ENCODE results near the gene USP37. TPM values are rescaled to one million over a fixed set of nuclear protein-coding genes. Genes with fewer than 3 reads are reported as not detected.

Gene USP37
- total RNA-seq, 1 experiment from 2014 or later, result 16.4 TPM

GRCh38 chr2:218401890-218402289, 166.3 kb downstream of the USP37 start:
- H3K36me3 Mint-ChIP-seq (ENCODE audit: insufficient read depth, unreplicated experiment), result peaks cover 52% of the 10 kb centered on the region
- no peak for DNase-seq (ENCODE audit: unreplicated experiment)
- peak overlapping the region; percentile 57 for H3K27ac Mint-ChIP-seq (ENCODE audit: low read depth, unreplicated experiment)
- H3K4me3 Mint-ChIP-seq (ENCODE audit: unreplicated experiment), result peak overlapping the region; percentile 98
- ChIA-PET CTCF (interaction anchor here (0.6 to 2.8 kb wide), 2 partner anchors 130 to 309 kb away, joined by 4 to 9 read pairs; partner anchors contain the start of gene TTLL4), POLR2A (interaction anchor here (0.7 to 2.4 kb wide), 3 partner anchors 111 to 133 kb away, joined by 3 to 22 read pairs (median 17); no protein-coding TSS in a partner anchor)
- H3K9me3 Mint-ChIP-seq (ENCODE audit: unreplicated experiment), result no peaks in the 10 kb centered on the region
- intact Hi-C loops (cut with micrococcal nuclease), result no loop called here
- no peak for TF ChIP-seq CTCF (IDR thresholded peaks at IDR 0.05; ENCODE audit: unreplicated experiment)
- BruUV-seq (replicated peaks), result no TSS peak
- peaks cover 11% of the 10 kb centered on the region for H3K4me1 Mint-ChIP-seq (ENCODE audit: insufficient read depth, unreplicated experiment)
- no peaks in the 10 kb centered on the region for H3K27me3 Mint-ChIP-seq (ENCODE audit: insufficient read depth, unreplicated experiment)

DNA sequence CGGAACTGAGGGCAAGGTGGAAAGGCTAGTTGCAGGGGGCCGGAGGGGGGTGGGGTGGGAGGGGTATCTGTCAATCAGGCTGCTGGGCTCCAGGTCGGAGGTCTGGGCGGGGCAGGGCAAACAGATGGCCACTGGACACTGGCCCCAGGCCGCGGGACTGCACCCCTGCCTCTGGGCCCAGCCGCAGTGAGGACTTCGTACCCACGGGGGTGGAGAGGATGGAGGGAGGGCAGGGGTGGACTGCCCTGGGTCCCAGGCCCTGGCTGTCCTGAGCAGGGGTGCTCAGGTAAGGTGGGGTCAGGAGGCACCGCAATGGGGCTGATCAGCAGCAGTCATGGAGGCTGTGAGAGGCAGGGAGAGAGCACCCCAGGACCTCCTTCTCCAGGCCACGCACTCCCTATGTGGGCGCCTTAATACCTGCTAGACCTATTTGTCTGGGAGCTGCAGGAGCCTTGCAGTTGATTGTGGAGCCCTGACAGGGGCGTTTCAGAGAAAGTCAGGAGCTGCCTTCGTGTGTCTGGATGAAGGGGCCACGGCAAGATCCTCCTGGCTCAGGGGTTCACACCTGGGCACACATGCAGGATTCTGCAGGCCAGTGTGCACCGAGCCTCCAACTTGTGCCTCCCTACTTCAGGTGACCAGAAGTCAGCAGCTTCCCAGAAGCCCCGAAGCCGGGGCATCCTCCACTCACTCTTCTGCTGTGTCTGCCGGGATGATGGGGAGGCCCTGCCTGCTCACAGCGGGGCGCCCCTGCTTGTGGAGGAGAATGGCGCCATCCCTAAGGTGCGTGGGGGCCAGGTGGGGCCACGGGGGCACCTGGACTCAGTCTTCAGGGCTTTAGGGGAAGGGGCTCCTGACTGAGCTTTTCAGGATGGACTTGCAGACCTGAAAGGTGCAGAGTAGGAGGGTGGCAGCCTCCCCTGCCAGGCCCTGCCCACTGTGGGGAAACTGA, 166.9 kb downstream of the USP37 start:
- DNase-seq (ENCODE audit: unreplicated experiment), result no peak
- TF ChIP-seq CTCF (IDR thresholded peaks at IDR 0.05; ENCODE audit: unreplicated experiment), result no peak
- intact Hi-C loops (cut with micrococcal nuclease), result no loop called here
- Mint-ChIP-seq H3K27me3 (ENCODE audit: insufficient read depth, unreplicated experiment) (no peaks in the 10 kb centered on the region), H3K27ac (ENCODE audit: low read depth, unreplicated experiment) (peak overlapping the region; percentile 57), H3K4me3 (ENCODE audit: unreplicated experiment) (peak overlapping the region; percentile 98), H3K9me3 (ENCODE audit: unreplicated experiment) (no peaks in the 10 kb centered on the region), H3K36me3 (ENCODE audit: insufficient read depth, unreplicated experiment) (peaks cover 48% of the 10 kb centered on the region), H3K4me1 (ENCODE audit: insufficient read depth, unreplicated experiment) (peaks cover 12% of the 10 kb centered on the region)
- ChIA-PET POLR2A (interaction anchor here (0.7 to 2.4 kb wide), 8 partner anchors 106 to 480 kb away, joined by 3 to 22 read pairs (median 5); partner anchors contain the start of genes AAMP, BCS1L, PNKD and ZNF142), CTCF (interaction anchor here (0.6 to 2.8 kb wide), 4 partner anchors 99 to 310 kb away, joined by 4 to 9 read pairs (median 5); partner anchors contain the start of gene TTLL4)
- BruUV-seq (replicated peaks), result no TSS peak

Small RNA genes lying within 50 kb of the gene (microRNA-seq; reads per million reads assigned to microRNA genes)
- 31,507 reads per million, percentile 99 among the genes with 10 or more reads in this experiment for gene MIR26B

Other genes starting within 250 kb of the USP37 start
- gene CATIP, start 211.5 kb downstream of the USP37 start, total RNA-seq (2022), result not detected in 2 replicates
- 0.09 and 0.32 TPM in 2 replicates for gene SLC11A1, start 186.1 kb downstream of the USP37 start, total RNA-seq (2022)
- 71.2 and 72.3 TPM in 2 replicates for gene CTDSP1, start 168.5 kb downstream of the USP37 start, total RNA-seq (2022)
- not detected in 2 replicates for gene VIL1, start 149.2 kb downstream of the USP37 start, total RNA-seq (2022)
- gene CNOT9, start 488 bp upstream of the USP37 start, total RNA-seq (2022), result 64.9 and 66.1 TPM in 2 replicates
- 0.40 and 0.86 TPM in 2 replicates for gene PLCD4, start 39.5 kb upstream of the USP37 start, total RNA-seq (2022)
- gene ZNF142, start 91.3 kb upstream of the USP37 start, total RNA-seq (2022), result 33.7 and 37.8 TPM in 2 replicates
- 71.1 and 96.0 TPM in 2 replicates for gene BCS1L, start 91.3 kb upstream of the USP37 start, total RNA-seq (2022)
- 58.9 and 60.8 TPM in 2 replicates for gene RNF25, start 103.7 kb upstream of the USP37 start, total RNA-seq (2022)
- gene STK36, start 103.7 kb upstream of the USP37 start, total RNA-seq (2022), result 20.7 and 35.1 TPM in 2 replicates
- gene TTLL4, start 142.5 kb upstream of the USP37 start, total RNA-seq (2022), result 33.6 and 38.2 TPM in 2 replicates
- gene CYP27A1, start 213.8 kb upstream of the USP37 start, total RNA-seq (2022), result 0.12 TPM in 1 of 2 replicates, not detected in the other